Gastrocnemius medialis (tissue), 4 donors: ENCODE measurements around the gene FGF14.

Source experiments
- POLR2A ChIP-seq, 2 donors: fragments of 450-650 bp; IDR thresholded peaks; one replicate each; pipeline ENCODE4 v1.6.1; 2017; ENCODE audit warnings: antibody characterized with exemption in 2 of 2, mild to moderate bottlenecking in 2 of 2, moderate library complexity in 2 of 2
- TF ChIP-seq, protein P1 (sequence below), 5 experiments: fragments of 450-650 bp in 3 of 5; fragments of 200-600 bp in 2 of 5; sonication (generic) in 2 of 5; IDR thresholded peaks in 4 of 5; conservative IDR thresholded peaks in 1 of 5; 1 replicate in 4 of 5; 2 replicates in 1 of 5; pipeline ENCODE4 v1.5.1; 2016 to 2019; ENCODE audit warnings: antibody characterized with exemption in 5 of 5, mild to moderate bottlenecking in 3 of 5, moderate library complexity in 3 of 5

DNA sequence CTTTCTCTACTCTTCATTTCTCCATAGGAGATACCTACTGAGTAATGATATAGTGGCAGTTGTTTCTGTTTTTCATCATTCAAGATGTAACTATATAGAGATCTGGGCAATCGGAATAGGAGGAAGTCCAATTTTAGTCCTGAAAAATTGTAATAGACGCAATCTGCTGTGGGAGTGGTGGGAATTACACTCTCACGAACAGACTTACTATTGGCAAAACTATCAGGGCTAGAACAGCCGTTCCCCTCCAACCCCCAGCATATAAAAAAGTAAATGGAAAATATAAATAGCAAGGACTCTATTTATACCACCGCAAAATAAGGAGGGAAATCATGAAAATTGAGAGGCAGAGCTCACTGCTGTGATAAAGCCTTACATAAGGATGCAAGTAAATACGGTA, 330.1 kb downstream of the FGF14 start:
- no peak for TF ChIP-seq POLR2A (IDR thresholded peaks at IDR 0.05)
- TF ChIP-seq, protein P1, sequence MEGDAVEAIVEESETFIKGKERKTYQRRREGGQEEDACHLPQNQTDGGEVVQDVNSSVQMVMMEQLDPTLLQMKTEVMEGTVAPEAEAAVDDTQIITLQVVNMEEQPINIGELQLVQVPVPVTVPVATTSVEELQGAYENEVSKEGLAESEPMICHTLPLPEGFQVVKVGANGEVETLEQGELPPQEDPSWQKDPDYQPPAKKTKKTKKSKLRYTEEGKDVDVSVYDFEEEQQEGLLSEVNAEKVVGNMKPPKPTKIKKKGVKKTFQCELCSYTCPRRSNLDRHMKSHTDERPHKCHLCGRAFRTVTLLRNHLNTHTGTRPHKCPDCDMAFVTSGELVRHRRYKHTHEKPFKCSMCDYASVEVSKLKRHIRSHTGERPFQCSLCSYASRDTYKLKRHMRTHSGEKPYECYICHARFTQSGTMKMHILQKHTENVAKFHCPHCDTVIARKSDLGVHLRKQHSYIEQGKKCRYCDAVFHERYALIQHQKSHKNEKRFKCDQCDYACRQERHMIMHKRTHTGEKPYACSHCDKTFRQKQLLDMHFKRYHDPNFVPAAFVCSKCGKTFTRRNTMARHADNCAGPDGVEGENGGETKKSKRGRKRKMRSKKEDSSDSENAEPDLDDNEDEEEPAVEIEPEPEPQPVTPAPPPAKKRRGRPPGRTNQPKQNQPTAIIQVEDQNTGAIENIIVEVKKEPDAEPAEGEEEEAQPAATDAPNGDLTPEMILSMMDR (IDR thresholded peaks at IDR 0.05 in 4 of 5, conservative IDR thresholded peaks at IDR 0.05 in 1 of 5), result no peak
